Esophagus muscularis mucosa (tissue), 4 donors: ENCODE measurements around the gene LIN9.

Source experiments
- CTCF ChIP-seq, 3 experiments: fragments of 200-600 bp in 2 of 3; fragments of 450-650 bp in 1 of 3; sonication (generic) in 2 of 3; IDR thresholded peaks; one replicate each; pipeline ENCODE4 v1.5.1; 2017 to 2019; ENCODE audit warnings: antibody characterized with exemption in 3 of 3, mild to moderate bottlenecking in 2 of 3, moderate library complexity in 1 of 3
- EP300 ChIP-seq: sonication (generic); formaldehyde crosslinking; IDR thresholded peaks from one replicate; pipeline ENCODE4 v1.6.1; 2017; ENCODE audit warnings: antibody characterized with exemption
- POLR2A ChIP-seq: fragments of 450-650 bp; IDR thresholded peaks from one replicate; pipeline ENCODE4 v1.6.1; 2017; ENCODE audit warnings: antibody characterized with exemption, moderate library complexity, mild to moderate bottlenecking, low read depth
- POLR2AphosphoS5 ChIP-seq, 2 donors: sonication (generic); formaldehyde crosslinking; IDR thresholded peaks; one replicate each; pipeline ENCODE4 v1.6.1; 2017; ENCODE audit warnings: antibody characterized with exemption in 2 of 2

GRCh38 chr1:226233806-226234205, 75.2 kb downstream of the LIN9 start:
- TF ChIP-seq CTCF (IDR thresholded peaks at IDR 0.05) (no peak), POLR2AphosphoS5 (IDR thresholded peaks at IDR 0.05) (no peak), POLR2A (no peak), EP300 (no peak)
